GM12801 (cell line): ENCODE data around the gene LRRC23.

Source experiments
- TF ChIP-seq, protein P1 (sequence below): IDR thresholded peaks from one replicate; pipeline ENCODE4 v1.5.1; 2011; ENCODE audit warnings: control low read depth; ENCODE audit not compliant: insufficient read length; ENCODE audit errors: extremely low read depth

LRRC23 gene

DNA sequence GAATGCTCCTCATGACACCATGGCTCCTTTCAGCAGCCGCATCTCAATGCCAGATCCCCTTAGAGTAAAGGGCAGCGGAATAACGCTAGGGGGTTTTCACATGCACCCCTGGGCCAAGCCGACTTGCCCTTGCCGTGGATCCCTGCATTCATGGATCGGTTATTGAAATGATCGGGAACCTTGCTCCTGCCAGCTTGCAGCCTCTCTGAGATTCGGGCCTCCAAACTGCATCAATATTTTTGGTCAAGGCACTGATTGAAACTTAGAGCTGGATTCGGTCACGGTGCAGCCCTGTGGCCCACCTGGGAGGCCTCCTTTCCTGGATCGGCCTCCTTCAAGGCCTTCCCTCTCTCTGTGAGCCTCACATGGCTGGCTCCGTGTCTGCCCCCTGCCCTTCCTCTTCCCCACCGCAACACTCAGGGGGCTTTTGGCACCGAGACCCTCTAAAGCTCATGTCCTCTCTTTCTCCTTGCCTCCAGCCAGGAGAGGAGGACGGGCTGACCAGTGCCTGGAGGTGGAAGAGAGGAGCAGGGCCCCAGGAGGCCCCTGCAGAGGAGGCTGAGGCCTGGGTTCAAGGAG is 48.3 kb downstream of the LRRC23 start:
- TF ChIP-seq, protein P1, sequence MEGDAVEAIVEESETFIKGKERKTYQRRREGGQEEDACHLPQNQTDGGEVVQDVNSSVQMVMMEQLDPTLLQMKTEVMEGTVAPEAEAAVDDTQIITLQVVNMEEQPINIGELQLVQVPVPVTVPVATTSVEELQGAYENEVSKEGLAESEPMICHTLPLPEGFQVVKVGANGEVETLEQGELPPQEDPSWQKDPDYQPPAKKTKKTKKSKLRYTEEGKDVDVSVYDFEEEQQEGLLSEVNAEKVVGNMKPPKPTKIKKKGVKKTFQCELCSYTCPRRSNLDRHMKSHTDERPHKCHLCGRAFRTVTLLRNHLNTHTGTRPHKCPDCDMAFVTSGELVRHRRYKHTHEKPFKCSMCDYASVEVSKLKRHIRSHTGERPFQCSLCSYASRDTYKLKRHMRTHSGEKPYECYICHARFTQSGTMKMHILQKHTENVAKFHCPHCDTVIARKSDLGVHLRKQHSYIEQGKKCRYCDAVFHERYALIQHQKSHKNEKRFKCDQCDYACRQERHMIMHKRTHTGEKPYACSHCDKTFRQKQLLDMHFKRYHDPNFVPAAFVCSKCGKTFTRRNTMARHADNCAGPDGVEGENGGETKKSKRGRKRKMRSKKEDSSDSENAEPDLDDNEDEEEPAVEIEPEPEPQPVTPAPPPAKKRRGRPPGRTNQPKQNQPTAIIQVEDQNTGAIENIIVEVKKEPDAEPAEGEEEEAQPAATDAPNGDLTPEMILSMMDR, result no peak

- TF ChIP-seq, protein P1, result no peak
Observed at GRCh38 chr12:6953442-6954315, 49.1 kb downstream of the LRRC23 start.

DNA sequence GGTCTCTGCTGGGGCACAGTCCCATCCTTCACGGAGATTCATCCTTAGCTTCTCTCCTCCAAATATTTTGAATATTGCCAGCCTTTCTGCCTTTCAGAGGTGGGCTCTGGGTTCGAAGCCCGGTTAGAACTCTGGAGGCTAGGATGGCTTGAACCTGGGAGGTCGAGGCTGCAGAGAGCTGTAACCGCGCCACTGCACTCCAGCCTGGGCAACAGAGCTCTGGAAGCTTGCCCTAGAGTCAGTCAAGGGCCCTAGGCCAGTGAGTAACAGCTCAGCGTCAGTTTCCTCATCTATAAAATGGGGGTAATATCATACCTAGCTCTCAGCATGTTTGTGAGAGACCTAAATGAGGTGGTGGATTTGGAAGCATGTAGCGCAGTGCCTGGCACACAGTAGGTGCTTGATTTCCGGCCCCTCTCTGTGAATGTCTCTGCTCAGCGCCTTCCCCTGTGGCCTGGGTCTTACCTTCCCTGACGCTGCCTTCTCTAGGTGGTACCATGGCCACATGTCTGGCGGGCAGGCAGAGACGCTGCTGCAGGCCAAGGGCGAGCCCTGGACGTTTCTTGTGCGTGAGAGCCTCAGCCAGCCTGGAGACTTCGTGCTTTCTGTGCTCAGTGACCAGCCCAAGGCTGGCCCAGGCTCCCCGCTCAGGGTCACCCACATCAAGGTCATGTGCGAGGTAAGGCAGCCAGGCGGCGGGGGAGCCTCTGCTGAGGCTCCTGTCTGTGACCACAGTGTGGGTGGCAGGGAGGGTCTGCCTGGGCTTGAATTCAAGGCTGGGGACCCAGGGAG is 49.9 kb downstream of the LRRC23 start:
- TF ChIP-seq, protein P1, result no peak

DNA sequence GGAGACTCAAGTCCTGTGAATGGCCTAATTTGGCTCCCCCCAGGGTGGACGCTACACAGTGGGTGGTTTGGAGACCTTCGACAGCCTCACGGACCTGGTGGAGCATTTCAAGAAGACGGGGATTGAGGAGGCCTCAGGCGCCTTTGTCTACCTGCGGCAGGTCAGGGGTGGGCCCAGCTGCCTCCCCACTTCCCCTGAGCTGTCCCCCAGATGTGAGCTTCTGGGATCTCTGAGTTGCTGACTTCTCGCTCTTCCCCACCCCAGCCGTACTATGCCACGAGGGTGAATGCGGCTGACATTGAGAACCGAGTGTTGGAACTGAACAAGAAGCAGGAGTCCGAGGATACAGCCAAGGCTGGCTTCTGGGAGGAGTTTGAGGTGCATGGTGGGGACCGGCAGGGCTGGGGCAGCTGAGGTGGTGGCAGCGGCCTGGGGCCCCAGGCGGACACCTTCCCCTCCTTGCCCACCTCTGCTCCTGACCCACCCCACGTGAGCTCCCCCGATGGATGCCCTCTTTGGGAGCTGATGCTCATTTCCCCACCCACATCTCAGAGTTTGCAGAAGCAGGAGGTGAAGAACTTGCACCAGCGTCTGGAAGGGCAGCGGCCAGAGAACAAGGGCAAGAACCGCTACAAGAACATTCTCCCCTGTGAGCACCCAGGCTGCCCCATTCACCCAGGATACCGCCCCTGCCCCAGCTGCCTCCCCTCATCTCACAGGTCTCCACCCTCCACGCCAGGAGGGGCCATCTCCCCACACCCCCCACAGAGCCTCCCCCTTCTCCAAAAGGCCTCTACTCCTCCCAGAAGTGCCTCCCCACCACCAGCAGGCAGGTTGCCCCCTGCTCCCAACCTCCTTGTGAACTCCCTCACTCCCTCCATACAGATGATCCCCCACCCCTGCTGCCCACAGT is 50.7 kb downstream of the LRRC23 start:
- TF ChIP-seq, protein P1, result no peak

- TF ChIP-seq, protein P1, result no peak
Observed at GRCh38 chr12:6956021-6956727, 51.6 kb downstream of the LRRC23 start.

GRCh38 chr12:6957151-6957701 is 52.6 kb downstream of the LRRC23 start:
- TF ChIP-seq, protein P1, result no peak
